HG02623 (cell line): ENCODE measurements around the gene DPYSL4.

Experiments used
- ATAC-seq: cut with Tn5 transposase; IDR thresholded peaks from one replicate; pipeline ENCODE4 v1.9.1; 2021; ENCODE audit warnings: moderate library complexity; ENCODE audit not compliant: unreplicated experiment

DPYSL4 gene

DNA sequence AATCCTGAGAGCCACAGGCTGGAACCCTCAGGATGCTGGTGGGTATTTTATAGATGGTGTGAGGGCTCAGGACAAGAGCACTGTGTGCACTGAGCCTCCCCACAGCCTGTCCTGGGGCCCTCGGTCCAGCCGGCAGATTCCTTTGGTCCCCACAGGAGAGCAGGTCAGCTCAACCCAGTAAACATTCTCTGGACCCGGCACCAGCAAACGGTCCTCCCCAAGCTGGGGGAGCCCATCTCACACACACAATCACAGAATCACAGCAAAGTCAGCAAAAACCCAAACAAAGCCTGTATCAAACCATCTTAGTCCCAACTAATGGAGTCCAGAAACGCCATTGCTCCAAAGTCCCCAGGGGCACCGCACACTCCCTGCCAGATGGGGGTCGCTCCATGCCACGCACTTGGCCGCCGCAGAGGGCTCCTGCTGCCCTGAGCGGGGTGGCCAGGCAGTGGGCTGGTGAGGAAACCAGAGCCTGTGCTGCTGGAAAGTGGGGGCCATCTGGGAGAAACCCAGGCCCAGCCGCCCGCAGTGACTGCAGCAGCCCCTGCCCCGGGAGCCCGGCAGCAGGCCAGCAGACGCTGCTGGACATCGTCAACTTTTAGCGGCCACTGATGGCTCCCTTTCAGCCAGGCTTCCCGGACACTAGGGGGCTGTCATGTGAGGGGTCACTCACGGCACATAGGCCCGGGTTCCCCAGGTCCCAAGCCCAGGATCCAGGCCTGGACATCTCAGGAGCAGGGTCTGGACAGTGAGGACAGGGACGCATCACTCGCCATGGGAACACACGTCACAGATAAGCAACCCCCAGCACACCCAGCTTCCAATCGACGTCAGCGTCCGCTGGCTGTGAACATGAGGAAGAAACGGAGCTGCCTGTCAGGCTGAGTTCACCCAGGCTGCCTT, 52.6 kb downstream of the DPYSL4 start:
- no peak for ATAC-seq

DNA sequence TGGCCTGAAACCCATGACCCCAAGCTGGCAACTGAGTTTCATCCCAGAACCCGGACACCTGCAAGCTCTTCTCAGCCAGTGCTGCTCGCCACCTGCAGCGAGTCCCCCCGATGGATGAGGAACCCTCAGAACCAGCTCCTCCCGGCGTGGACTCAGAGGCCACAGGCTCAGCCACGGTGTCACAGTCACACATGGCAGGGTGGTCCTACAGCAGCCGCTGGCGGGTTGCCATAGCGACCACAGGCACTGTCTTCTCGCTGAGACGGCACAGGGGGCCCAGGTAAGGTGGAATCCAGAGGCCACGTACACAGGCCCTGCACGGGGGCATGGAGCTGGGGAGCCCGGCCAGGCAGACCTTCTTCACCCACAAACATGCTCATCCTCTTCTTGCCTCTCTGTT, 53.4 kb downstream of the DPYSL4 start:
- ATAC-seq: no peak

DNA sequence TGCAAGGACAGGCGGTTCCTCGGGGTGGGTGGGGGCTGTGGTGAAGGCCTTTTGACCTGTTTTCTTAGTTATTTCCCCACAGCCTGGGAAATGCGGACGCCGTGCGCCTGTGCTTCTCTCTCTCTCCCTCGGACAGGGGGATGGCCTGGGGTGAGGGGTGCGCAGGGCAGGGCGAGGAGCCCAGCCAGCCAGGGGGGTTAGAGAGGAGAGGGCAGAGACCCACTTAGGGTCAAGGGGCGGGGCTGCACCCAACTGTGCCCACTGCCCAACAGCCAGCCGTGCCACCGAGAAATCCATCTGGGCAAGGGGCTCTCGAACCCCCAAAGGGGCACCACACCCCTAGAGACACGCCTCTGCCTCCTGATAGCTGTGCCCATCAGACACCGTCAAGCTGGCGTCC, 53.8 kb downstream of the DPYSL4 start:
- no peak for ATAC-seq

DNA sequence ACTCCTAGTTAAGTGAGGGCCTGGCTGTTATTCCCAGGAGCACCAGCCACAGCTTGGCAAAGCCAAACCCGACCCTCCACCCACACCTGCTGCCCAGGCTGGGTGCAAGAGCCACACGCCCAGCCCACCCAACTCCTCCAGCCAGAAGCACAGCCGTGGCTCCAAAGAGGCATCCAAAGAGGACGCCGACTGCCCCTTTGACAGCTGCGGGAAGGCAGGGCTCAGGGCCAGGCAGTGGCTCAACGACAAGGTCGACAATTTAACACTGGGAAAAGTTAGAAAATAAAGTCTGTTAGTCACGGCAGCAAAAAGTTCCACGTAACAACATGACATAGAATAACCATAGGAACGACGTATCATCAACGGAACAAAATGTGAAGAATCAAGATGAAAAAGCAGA, 54.3 kb downstream of the DPYSL4 start:
- no peak for ATAC-seq

DNA sequence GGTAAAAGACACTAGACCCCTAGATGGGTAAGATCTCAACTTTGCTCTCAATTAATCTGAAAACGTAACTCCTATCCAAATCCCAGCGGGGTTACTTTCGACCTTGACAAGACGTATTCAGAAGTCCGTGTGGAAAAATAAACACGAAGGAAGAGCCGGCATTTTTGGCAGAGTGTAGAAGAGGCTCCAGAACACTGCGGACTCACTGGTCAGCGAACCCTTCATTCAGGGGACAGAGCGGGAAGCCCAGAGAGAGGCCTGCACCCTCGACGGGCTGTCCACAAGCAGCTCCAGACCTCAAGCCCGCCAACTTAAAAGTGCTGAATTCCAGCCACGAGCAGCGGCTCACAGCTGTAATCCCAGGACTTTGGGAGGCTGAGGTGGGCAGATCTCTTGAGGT, 54.7 kb downstream of the DPYSL4 start:
- ATAC-seq: no peak

DNA sequence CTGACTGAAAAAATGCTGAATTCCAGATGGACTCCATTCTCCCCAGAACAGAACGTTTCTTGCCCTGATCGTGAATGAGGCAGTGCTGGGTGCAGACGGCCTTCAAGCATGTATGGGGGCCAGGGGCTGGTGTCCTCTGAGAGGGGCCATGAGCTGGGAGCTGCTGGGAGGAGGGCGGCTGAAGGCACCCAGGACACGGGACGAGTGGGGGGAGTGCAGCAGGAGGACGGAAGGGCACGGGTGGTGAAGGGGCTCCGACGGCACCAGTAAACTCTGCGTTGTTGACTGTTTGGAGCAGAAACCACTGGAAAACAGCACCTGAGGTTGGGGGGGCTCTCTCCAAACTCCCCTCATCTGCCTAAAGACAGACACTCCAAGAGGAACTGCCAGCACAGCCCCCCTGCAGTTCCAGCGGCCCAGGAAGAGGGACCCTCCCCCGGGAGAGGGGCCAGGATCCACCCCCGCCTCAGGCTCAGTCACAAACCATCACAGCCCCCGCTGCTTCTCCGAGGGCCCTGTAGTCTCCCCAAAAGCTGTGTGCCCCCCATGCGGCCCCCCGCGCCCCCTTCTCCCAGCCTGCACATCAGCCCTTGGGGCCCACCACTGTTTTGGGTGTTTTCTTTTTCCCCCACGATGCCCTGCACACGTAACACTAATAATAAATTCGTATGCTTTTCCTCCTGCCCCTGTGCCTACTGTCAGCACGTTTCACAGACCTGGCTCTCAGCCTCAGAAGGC, 55.5 kb downstream of the DPYSL4 start:
- ATAC-seq: no peak

DNA sequence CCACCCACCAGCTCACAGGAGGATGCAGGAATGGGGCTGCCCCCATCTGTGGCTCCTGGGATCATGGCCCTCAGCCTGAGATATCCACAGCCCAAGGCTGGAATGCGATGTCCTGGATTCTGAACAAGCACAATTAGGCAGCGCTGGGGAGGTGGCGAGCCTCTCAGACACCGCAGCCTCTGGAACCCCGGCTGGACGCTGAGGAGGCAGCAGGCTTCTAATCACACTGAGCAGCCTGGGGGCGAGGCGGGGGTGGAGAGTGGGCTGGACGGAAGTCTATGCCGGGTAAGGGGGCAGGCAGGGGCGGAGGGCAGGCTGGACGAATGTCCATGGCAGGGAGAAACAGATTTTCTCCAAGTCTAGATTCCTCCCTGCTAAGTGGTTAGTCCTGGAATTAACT, 56.4 kb downstream of the DPYSL4 start:
- ATAC-seq: no peak

DNA sequence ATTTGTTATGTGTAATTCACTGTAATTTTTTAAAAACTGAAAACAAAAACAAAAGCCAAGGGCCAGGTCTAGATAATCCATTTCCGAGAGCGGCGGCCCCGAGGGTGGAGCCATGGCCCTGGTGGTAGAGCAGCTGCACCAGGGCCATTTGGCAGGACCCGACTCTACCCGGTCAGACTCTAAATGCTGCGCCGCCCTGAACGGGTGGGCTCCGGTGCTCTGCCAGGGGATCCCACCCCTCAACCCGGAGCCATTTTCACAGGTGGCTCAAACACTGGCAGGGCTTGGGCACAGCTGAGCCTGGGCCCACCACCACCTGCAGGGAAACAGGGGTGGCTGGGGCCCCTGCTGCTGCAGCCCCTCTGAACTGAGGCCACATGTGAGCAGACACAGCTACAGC, 56.9 kb downstream of the DPYSL4 start:
- no peak for ATAC-seq

DNA sequence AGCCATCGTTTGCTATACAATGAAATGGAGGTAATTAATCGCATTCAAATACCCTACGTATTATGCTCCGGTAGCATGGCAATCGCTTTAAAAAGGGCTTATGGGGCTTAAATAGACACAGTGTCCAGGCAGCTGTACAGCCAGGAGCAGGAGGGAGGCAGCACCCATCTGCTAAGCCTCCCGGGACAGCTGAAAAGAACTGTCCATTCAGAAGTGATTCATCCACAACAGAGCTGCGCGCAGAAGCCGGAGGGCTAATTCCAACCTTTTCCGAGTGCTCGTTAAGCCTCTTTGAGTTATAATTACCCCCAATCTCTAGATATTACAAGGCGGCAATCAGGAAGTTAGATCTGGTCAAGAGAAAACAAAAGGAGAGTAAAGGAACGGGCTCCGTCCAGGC, 58.3 kb downstream of the DPYSL4 start:
- no peak for ATAC-seq

DNA sequence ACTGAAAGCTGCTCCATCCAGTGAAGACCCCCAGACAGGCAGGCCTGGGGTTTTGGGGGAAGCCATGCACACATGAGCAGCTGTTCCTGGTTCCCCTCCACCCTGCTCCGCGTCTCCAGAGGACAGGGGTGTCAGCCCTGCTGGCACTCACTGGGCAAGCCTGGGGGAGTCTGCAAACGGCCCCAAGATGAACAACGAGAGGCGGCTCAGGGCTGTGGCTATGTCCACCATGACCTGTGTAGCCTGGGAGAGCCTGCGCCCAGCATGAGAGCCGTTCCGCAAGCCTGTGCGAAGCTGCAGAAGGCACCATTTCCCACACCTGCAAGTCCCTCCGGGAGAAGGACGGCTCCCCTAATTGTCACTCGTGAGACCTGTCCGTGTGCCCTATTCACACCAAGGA, 59.5 kb downstream of the DPYSL4 start:
- ATAC-seq: no peak

DNA sequence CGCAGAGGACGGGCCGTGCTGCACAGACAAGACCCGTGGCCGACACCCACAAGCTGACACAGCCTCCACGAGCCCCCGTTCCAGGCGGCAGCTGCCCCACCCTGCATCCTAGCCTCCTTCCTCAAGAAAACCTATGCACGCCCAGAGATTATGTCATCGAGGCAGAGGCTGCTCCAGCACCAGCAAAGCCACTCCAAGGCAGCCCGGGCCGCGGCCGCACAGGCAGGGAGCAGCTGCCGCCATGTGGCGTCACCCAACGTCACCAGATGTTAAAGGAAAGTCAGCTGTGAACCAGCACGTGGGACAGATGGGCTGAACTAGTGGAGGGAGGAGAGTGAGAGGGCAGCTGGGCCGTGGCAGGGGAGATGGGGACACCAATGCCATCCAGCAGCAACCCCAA, 61.2 kb downstream of the DPYSL4 start:
- ATAC-seq: no peak

DNA sequence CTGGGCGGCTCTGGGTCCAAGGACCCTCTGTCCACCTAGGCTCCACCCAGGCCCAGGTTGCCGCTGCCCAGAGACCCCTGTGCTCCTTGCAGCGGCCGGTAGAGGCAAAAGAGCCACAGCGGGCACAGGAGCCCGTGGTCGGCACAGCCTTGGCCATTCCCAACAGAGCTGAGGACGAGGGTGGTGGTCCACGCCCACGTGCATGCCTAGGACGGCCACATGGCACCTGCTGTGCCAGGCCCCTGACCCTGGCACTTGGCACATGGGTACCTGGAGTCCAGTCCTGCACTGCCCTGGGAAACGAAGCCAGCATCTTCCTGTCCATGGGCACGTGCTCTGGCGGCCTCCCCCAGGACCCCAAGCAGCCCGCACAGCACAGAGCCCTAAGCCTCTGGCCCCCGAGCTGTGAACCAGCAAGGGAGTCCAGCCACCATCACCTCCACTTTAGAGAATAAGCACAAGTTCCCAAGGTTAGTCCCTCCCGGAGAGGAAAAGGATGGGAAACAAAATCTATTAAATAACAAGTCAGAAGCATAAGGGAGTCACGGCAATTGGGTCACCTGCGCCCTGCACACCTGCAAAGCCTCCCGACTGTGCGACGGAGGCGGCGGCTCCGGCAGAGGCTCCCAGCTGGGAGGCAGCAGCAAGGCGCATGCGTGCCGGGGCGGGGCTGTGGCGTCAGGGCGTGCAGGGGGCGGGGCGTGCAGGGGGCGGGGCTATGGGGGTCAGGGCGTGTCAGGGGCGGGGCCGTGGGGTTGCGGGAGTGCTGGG, 61.9 kb downstream of the DPYSL4 start:
- no peak for ATAC-seq

DNA sequence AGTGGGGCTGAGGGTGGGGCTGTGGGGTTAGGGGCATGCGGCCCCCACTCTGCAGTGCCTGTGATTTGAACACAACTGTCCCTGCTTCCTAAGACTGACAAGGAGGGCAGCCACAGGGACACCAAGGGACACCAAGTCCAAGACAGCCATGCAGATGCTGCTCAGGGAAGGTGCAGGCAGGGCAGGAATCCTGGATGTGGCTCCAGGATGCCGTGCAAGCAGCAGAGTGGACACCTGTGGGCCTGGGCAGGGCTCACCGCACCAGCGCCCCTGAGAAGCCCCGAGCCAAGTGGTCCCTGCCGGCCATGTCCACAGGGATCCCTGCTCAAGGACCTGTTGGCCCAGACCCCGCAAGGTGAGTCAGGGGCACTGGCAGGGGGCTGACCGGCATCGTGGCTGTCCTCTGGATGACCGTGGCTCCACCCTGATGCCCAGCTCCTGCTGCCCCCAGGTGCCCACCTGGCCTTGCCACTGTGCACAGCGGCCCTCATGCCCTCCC, 62.5 kb downstream of the DPYSL4 start:
- ATAC-seq: no peak

DNA sequence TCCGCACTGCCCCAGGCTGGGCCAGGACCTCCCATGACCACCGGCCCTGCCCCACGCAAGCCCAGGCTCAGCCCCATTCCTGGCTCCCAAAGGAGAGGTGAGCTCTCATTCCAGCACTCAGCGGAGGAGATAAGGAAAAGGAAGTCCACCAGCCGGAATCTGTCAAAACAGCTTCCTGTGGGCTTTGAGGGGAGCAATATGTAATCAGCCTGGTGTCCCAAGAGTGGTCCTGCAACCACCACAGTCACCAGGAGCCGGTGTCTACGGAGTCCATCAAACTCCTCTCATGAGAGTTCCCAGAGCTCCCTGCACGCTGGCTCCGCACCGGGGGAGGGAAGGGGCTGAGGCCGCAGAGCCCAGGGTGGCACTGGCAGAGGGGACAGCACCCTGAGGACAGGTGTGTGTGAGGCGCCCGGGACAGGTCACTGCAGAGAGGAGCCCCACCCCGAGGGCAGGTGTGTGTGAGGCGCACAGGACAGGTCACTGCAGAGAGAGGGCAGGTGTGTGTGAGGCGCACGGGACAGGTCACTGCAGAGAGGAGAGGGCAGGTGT, 63.2 kb downstream of the DPYSL4 start:
- ATAC-seq: no peak

DNA sequence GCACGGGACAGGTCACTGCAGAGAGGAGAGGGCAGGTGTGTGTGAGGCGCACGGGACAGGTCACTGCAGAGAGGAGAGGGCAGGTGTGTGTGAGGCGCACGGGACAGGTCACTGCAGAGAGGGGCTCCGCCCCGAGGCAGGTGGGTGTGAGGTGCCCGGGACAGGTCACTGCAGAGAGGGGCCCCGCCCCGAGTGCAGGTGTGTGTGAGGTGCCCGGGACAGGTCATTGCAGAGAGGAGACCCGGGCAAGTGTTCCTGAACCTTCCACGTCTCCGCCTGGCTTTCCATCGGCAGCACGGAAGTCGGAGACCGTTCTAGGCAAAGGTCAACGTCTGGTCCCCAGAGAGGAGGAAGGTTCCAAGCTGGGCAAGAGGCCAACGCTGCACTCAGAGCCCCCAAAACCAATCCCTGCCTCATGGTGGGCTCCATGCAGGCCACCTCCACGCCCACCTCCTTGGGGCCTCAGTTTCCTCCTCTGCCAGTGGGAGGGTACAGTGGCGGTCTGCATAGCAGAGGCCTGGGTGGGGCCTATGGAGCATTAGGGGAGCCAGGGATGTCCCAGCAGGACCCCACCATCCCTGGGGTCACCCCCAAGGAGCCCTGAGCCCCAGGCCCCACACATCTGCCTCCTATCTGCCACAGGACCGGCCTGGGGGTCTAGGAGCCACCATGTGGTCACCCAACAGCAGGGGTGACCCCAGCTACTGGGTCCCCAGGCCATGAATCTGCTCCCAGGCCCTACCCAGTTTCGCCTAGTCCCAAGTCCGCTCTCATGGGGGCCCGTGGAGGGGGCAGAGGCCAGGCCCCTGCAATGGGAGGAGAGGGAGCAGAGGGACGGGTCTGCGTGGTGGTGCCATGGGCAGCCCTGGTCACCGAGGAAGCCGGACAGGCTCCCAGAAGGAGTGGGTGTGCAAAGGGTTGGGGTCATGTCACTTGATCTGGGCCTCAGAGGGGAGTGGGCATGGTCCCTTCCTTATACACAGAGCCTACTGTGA, 64.0 kb downstream of the DPYSL4 start:
- ATAC-seq: no peak

DNA sequence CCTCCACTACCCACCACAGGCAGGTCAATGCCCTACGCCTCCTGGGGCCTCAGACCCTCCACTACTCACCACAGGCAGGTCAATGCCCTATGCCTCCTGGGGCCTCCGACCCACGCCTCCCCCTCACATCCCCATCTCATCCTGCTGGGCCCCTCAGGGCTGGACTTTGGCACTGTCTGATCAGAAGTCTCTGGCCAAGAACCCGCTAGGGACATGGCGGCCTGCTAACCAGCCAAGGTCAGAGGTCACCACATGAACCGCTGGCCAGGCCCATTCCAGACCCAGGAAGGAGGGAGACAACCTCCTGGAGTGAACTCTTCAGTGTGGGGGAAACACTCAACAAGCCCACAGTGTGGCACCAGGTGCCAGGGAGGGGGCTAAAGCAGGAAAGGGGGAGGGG, 65.2 kb downstream of the DPYSL4 start:
- no peak for ATAC-seq

DNA sequence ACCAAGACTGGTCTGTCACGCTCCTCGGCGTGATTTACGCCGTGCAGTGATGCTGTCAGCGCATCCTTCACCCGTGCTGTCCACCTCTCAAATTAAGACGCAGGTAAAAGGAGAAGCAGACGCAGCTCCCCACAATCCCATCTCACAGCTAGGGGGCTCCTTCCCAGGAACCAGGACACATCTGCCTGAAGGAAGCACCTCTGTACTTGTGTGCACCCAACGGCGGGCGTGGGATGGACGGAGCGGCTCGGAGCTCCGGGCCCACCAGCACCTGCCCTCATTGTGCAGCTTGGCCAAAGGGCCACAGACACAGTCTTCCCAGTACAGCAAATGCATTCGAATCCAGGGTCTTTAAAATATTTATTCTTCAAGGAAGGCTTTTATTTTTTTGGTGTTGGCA, 65.7 kb downstream of the DPYSL4 start:
- ATAC-seq: no peak

DNA sequence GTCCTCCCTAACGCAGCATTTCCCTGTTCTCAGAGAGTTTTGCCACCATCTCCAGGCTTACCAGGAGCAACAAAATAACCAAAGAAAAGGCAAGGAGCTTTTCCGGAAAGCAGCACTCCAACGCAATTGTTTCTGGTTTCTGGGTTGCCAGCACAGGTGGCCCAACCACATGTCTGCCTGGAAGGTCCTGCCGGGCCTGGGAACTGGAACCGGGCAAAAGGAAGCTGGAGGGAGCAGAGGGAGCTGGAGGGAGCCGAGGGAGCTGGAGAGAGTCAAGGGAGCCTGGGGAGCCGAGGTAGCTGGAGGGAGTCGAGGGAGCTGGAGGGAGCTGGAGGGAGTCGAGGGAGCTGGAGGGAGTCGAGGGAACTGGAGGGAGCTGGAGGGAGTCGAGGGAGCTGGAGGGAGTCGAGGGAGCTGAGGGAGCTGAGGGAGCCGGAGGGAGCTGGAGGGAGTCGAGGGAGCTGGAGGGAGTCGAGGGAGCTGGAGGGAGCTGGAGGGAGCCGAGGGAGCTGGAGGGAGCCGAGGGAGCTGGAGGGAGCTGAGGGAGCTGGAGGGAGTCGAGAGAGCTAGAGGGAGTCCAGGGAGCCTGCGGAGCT, 66.4 kb downstream of the DPYSL4 start:
- ATAC-seq: no peak

DNA sequence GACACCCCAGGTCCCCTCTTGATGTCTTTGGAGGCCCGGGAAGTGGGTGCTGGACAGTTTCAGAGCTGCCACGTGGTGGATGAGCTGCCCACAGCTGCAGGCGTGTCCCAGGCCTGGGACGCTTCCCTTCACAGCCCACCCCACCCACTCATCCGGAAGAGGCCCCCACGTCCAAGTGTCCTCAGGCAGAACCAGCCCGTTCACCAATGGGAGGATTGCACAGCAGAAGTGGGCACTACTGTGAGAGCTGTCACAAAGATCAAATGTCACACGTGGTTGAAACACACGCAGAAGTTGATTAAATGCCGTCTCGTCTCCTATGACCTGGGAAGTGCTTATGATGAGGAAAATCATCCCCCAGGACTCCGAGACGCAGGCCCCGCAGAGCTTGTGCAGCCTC, 68.1 kb downstream of the DPYSL4 start:
- no peak for ATAC-seq
